Nephron (organoid): ENCODE results near the gene XPNPEP1.

Experiments used
- H3K27ac Mint-ChIP-seq, 3 experiments: 2 replicates each; pipeline ENCODE4 v1.8.0; 2020; ENCODE audit warnings: mixed read lengths in 3 of 3, mild to moderate bottlenecking in 2 of 3, moderate library complexity in 1 of 3
- H3K27me3 Mint-ChIP-seq: 2 replicates; pipeline ENCODE4 v1.8.0; 2021; ENCODE audit warnings: low read depth, mild to moderate bottlenecking, moderate library complexity, mixed read lengths
- H3K36me3 Mint-ChIP-seq: 2 replicates; pipeline ENCODE4 v1.8.0; 2020; ENCODE audit warnings: low read depth, mixed read lengths
- H3K4me1 Mint-ChIP-seq: 2 replicates; pipeline ENCODE4 v1.8.0; 2020; ENCODE audit warnings: mixed read lengths
- H3K4me3 Mint-ChIP-seq, 3 experiments: 2 replicates each; pipeline ENCODE4 v1.8.0; 2020; ENCODE audit warnings: mild to moderate bottlenecking in 3 of 3, mixed read lengths in 3 of 3, moderate library complexity in 2 of 3
- H3K9me3 Mint-ChIP-seq: 2 replicates; pipeline ENCODE4 v1.8.0; 2020; ENCODE audit warnings: mixed read lengths
- TF ChIP-seq, protein P1 (sequence below), 3 experiments: fragments of 200-600 bp; sonication (generic); IDR thresholded peaks; one replicate each; pipeline ENCODE4 v1.5.0; 2021; ENCODE audit warnings: antibody characterized with exemption in 3 of 3; ENCODE audit not compliant: unreplicated experiment in 3 of 3

Gene XPNPEP1

DNA sequence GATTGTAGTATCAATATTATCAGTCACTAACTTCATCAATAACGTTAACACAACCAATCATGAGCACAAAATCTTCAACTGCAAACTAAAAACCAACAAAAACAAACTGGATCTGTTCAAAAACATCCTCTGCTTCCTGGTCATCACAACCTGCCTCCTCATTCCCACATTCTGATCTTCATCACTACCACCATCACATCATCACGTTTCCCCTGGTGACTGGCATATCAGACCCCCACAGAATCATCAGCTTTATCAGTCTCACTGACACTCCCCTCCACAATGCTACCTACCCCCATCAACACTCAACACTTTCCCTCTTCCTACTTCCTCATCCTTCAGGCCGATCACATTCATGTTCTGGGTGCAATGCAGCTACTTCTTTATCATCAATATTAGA lies 11.4 kb downstream of the XPNPEP1 start:
- no peak overlapping the region for H3K4me3 Mint-ChIP-seq
- no peaks in the 10 kb centered on the region for H3K27me3 Mint-ChIP-seq
- H3K27ac Mint-ChIP-seq: no peak overlapping the region
- peaks cover 30% of the 10 kb centered on the region for H3K4me1 Mint-ChIP-seq
- peaks cover 68% of the 10 kb centered on the region for H3K36me3 Mint-ChIP-seq
- TF ChIP-seq, protein P1, sequence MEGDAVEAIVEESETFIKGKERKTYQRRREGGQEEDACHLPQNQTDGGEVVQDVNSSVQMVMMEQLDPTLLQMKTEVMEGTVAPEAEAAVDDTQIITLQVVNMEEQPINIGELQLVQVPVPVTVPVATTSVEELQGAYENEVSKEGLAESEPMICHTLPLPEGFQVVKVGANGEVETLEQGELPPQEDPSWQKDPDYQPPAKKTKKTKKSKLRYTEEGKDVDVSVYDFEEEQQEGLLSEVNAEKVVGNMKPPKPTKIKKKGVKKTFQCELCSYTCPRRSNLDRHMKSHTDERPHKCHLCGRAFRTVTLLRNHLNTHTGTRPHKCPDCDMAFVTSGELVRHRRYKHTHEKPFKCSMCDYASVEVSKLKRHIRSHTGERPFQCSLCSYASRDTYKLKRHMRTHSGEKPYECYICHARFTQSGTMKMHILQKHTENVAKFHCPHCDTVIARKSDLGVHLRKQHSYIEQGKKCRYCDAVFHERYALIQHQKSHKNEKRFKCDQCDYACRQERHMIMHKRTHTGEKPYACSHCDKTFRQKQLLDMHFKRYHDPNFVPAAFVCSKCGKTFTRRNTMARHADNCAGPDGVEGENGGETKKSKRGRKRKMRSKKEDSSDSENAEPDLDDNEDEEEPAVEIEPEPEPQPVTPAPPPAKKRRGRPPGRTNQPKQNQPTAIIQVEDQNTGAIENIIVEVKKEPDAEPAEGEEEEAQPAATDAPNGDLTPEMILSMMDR (IDR thresholded peaks at IDR 0.05; ENCODE audit: unreplicated experiment in 3 of 3): no peak
- peaks cover 8% of the 10 kb centered on the region for H3K9me3 Mint-ChIP-seq

DNA sequence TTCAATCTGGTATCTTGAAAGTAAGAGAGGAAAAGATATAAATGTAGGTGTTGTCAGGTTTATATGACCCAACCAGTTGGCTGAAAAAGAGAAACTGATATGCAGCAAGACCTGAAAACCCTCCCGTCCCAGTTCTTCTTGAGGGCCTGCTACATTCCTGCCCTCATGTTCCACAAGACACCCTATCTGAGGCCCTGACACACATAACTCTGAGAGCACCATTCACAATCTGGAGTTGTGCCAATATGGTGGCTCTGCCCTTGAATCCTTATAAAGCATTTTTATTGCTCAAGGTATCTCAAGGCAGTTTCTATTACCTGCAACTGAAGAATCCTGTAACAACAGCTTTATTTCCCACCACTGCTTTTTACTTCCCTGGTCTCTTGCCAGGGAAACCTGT lies 17.0 kb downstream of the XPNPEP1 start:
- Mint-ChIP-seq H3K27me3 (no peaks in the 10 kb centered on the region), H3K9me3 (no peaks in the 10 kb centered on the region), H3K36me3 (peaks cover 66% of the 10 kb centered on the region), H3K4me3 (no peak overlapping the region), H3K4me1 (peaks cover 19% of the 10 kb centered on the region), H3K27ac (no peak overlapping the region)
- TF ChIP-seq, protein P1 (IDR thresholded peaks at IDR 0.05; ENCODE audit: unreplicated experiment in 3 of 3): no peak

DNA sequence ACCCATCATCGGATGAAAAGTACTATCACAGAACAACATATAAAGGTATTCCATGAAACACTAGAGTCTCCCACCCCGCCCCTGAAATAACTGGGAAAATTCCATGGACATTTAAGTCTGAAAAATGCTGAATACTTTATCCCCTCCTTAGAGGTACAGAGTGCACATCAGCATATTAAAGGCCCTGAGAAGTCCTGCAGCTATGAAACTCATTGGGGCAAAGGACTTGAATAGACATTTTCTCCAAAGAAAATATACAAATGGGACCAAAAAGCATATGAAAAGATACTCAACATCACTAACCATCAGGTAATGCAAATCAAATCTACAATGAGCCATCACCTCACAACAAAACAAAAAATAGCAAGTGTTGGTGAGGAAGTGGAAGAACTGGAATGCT lies 18.9 kb downstream of the XPNPEP1 start:
- peaks cover 68% of the 10 kb centered on the region for H3K36me3 Mint-ChIP-seq
- TF ChIP-seq, protein P1 (IDR thresholded peaks at IDR 0.05; ENCODE audit: unreplicated experiment in 3 of 3): no peak
- no peaks in the 10 kb centered on the region for H3K27me3 Mint-ChIP-seq
- H3K4me1 Mint-ChIP-seq: peaks cover 33% of the 10 kb centered on the region
- no peak overlapping the region for H3K4me3 Mint-ChIP-seq
- no peaks in the 10 kb centered on the region for H3K9me3 Mint-ChIP-seq
- H3K27ac Mint-ChIP-seq: peak overlapping the region in 2 of 3 experiments; percentile 21 to 31

DNA sequence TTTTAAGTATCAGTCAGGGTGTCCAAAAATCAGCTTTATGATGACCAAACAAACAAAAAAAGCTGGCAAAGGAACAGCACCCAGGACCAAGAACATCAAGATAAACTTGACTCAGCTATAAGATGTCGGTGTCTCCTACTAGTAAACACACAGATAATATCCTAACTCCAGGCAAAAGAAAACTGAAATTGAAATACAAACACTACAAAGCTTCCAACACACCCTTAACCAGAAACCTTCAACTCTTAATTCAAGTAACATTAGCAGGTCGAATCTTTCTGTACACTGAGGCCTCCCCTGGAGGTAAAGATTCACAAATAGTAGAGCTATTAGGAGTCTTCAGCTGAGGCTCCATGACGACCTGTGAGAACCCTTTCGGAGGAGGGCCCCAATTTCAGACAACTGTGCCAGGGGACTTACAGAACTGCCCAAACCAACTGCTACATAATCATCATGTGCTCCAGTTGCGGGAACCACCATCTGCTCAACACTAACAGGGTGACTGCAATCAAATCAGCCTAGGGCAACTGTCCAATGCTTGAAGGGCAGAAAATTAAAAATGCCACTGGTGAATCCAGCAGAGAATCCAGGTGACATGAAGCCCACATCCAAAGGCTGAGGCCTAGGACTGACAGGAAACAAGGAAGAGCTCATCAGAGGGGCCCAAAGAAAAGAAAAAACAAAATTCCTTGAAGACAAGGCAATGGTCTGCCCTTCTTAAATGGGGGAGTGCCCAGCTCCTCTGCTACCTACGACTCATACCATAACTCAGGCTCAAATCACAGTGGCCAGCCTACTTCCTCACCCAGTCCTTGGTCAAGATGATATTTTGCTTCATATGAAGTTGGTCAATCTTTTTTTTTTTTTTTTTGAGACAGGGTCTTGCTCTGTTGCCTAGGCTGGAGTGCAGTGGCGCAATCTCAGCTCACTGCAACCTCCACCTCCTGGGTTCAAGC lies 20.0 kb downstream of the XPNPEP1 start:
- Mint-ChIP-seq H3K9me3 (no peaks in the 10 kb centered on the region), H3K4me3 (no peak overlapping the region), H3K36me3 (peaks cover 77% of the 10 kb centered on the region), H3K27ac (peak overlapping the region; percentile 33 to 56 (median 53)), H3K4me1 (peaks cover 44% of the 10 kb centered on the region), H3K27me3 (no peaks in the 10 kb centered on the region)
- TF ChIP-seq, protein P1 (IDR thresholded peaks at IDR 0.05; ENCODE audit: unreplicated experiment in 3 of 3): no peak

DNA sequence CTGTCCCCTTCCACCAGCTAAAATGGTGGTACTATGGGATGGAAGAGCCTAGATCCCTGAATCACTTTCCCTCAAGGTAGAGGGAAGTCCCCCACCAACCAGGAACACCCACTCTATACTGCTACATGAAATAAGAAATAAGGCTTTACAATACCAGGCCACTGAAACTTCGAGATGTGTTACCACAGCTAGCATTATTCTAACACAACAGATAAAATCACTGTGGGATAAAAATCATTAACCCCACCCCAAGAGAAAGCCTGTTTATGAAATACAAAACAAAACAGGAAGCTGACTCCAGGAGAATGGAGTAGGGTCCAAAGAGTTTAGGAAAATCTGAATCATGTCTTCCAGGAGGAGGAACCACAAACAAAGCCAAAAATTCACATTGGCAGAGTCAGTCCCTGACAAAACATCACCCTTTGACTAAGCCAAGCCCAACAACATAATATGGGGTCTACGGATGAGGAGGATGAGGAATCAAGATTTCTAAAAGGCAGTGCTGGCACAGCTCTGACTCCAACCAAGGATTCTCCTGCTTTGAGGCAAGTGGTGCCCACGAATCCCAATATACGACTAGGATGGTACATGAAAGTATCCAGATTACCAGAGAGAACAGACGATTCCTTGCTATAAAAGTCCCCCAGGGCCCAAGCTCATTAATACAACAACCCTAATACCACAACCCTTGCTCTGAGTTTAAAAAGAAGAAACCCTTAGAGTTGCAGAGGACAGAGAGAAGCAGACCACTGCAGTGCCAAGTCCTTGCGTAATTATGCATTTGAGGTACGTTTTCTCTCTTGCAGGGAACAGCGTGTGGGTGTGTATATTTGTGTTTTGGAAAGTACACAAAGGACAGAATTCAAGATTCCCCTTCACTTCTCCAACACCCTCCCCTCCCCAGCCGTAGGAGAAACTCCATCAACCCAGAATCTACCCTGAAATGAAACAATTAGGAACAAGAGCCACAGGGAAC lies 23.7 kb downstream of the XPNPEP1 start:
- H3K4me3 Mint-ChIP-seq: no peak overlapping the region
- TF ChIP-seq, protein P1 (IDR thresholded peaks at IDR 0.05; ENCODE audit: unreplicated experiment in 3 of 3): no peak
- peaks cover 68% of the 10 kb centered on the region for H3K4me1 Mint-ChIP-seq
- peaks cover 65% of the 10 kb centered on the region for H3K36me3 Mint-ChIP-seq
- H3K27me3 Mint-ChIP-seq: no peaks in the 10 kb centered on the region
- H3K9me3 Mint-ChIP-seq: no peaks in the 10 kb centered on the region
- H3K27ac Mint-ChIP-seq: peak overlapping the region in 2 of 3 experiments; percentile 60 to 67
